ENCODE data around the gene TMEM9B.
"Not testable (repeated sequence)": the region's sequence is repeated elsewhere in the genome, so short reads cannot be mapped to it uniquely, and the experiment has no call there.

TMEM9B gene
- 42.1 to 124 (median 87.9) reads per million in 18 experiments for total RNA-seq

GRCh38 chr11:8964324-8965320, at the start of gene TMEM9B:
Gene TMEM9B (minus strand): TSS chr11:8964442. CDS start chr11:8964313, 129 bp downstream.
- peak; percentile 91 to 95 for DNase-seq

GRCh38 chr11:9013373-9013772, 49.1 kb upstream of the TMEM9B start:
- no peak for DNase-seq

- DNase-seq, result not testable (repeated sequence)
Observed at GRCh38 chr11:9009538-9009937, 45.3 kb upstream of the TMEM9B start.

GRCh38 chr11:9008661-9009060, 44.4 kb upstream of the TMEM9B start:
- DNase-seq, result no peak

GRCh38 chr11:9008011-9008550, 43.8 kb upstream of the TMEM9B start:
- no peak for DNase-seq

- DNase-seq, result no peak
Observed at GRCh38 chr11:9005087-9005486, 40.8 kb upstream of the TMEM9B start.

- DNase-seq, result no peak
Observed at GRCh38 chr11:9004183-9004926, 40.1 kb upstream of the TMEM9B start.

- peak; percentile 66 to 89 for DNase-seq
Observed at GRCh38 chr11:9003573-9004182, 39.4 kb upstream of the TMEM9B start, which contains the start of gene NRIP3. Gene NRIP3 (minus strand): TSS chr11:9004001. CDS start chr11:9003935, 66 bp downstream.

GRCh38 chr11:9002920-9003572, 38.8 kb upstream of the TMEM9B start:
- DNase-seq, result peak in 1 of 2 donors; percentile 65

GRCh38 chr11:9001736-9002135, 37.5 kb upstream of the TMEM9B start:
- peak; percentile 94 to 96 for DNase-seq

GRCh38 chr11:8998017-8998416, 33.8 kb upstream of the TMEM9B start:
- DNase-seq, result no peak

- peak; percentile 30 to 55 for DNase-seq
Observed at GRCh38 chr11:8997451-8997850, 33.2 kb upstream of the TMEM9B start.

- DNase-seq, result peak; percentile 27 to 54
Observed at GRCh38 chr11:8989453-8989852, 25.2 kb upstream of the TMEM9B start.

- DNase-seq, result no peak
Observed at GRCh38 chr11:8988329-8989234, 24.3 kb upstream of the TMEM9B start.

GRCh38 chr11:8987446-8987845, 23.2 kb upstream of the TMEM9B start:
- DNase-seq, result no peak

- not testable (repeated sequence) for DNase-seq
Observed at GRCh38 chr11:8986772-8987171, 22.5 kb upstream of the TMEM9B start.

- DNase-seq, result no peak
Observed at GRCh38 chr11:8985462-8985861, 21.2 kb upstream of the TMEM9B start.

- DNase-seq, result no peak
Observed at GRCh38 chr11:8983552-8983951, 19.3 kb upstream of the TMEM9B start.

- DNase-seq, result no peak
Observed at GRCh38 chr11:8980485-8980884, 16.2 kb upstream of the TMEM9B start.

- not testable (repeated sequence) for DNase-seq
Observed at GRCh38 chr11:8979365-8979764, 15.1 kb upstream of the TMEM9B start.

GRCh38 chr11:8973121-8973520, 8.9 kb upstream of the TMEM9B start:
- DNase-seq, result peak; percentile 28 to 33

All from inflammatory macrophage (primary cell).